Posterior cingulate gyrus (tissue), 11 donors: ENCODE data around the gene LAMB4.

Experiments used
- DNase-seq, 10 donors: peaks; one replicate each; pipeline versions ENCODE4 v3.0.0 to v3.0.0-alpha.2; 2020 to 2021; ENCODE audit warnings: mixed read lengths in 3 of 10
- intact Hi-C: fragments of 100-400 bp; cut with DNase I; formaldehyde crosslinking; loops from one replicate; pipeline ENCODE4 v1.15.1; 2023

The LAMB4 gene

DNA sequence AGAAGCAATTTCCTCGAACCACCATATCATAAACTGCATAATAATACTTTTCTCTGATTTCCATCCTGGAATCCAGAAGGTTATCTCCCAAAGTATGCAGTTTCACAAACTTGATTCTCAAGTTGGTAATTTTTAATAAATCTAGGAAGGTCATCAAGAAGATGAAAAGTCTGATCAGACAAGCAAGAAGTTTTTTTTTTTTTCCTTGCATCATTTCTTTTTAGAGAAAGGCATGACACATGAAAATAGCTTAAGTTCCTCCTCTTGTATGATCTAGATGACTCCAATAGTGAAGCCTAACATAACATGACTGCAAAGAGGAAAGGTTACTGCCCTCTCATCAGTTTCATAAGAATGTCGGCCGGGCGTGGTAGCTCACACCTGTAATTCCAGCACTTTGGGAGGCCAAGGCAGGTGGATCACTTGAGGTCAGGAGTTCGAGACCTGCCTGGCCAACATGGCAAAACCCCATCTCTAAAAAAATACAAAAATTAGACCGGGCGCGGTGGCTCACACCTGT lies 149.4 kb downstream of the LAMB4 start:
- no peak for DNase-seq
- intact Hi-C loops: no loop called here

- no peak for DNase-seq
- intact Hi-C loops: no loop called here
Observed at GRCh38 chr7:107980171-107980570, 150.0 kb downstream of the LAMB4 start.

- intact Hi-C loops: no loop called here
- DNase-seq: no peak
Observed at GRCh38 chr7:107978815-107979408, 151.2 kb downstream of the LAMB4 start.

DNA sequence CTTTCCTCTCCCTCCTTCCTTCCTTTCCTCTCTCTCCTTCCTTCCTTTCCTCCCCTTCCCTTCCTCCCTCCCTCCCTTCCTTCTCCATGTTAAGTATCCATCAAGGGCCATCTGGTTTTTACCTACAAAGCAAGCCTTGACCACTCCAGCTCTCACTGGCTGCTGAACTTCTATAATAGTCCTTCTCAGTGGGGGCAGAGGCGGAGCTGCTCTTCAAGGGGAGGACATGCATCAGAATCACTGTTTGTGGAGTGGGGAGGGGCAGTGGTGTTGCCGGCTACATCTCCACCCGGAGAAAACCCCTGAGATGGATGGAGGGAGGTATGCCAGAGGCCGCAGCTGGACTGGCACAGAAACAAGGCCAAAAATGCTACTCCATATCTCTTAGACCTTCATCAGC lies 153.1 kb downstream of the LAMB4 start:
- DNase-seq: no peak
- intact Hi-C loops: no loop called here

DNA sequence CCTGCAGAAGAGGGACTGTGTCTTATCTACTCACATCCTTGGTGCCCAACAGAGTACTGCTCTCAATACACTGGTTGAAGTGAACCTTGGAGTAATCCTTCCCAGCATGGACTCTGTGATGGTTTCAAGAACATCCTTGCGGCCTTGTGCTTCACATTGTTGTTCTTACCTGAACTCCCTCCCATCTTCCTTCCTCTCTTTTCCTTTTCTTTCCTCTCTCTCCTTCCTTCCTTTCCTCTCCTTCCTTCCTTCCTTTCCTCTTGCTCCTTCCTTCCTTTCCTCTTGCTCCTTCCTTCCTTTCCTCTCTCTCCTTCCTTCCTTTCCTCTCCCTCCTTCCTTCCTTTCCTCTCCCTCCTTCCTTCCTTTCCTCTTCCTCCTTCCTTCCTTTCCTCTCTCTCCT lies 153.5 kb downstream of the LAMB4 start:
- DNase-seq: no peak
- intact Hi-C loops: no loop called here

- DNase-seq: no peak
- intact Hi-C loops: no loop called here
Observed at GRCh38 chr7:107975394-107976013, 154.7 kb downstream of the LAMB4 start.

DNA sequence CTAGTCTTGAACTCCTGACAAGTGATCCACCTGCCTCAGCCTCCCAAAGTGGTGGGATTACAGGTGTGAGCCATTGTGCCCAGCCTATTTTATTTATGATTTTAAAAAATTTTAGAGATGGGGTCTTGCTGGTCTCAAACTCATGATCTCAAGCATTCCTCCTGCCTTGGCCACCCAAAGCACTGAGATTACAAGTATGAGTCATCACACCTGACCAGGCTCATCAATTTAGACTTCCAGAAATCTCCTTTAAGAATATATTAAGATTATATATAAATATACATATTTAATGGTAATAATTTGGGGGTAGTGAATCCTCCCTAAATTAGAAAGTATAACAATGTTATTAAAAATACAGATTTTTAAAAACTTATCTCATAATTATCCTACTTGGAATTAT lies 156.3 kb downstream of the LAMB4 start:
- intact Hi-C loops: no loop called here
- no peak for DNase-seq
